Nephron (organoid): Measurements from ENCODE around the gene ZNF235.

Experiments used
- H3K27ac Mint-ChIP-seq, 3 experiments: 2 replicates each; pipeline ENCODE4 v1.8.0; 2020; ENCODE audit warnings: mixed read lengths in 3 of 3, mild to moderate bottlenecking in 2 of 3, moderate library complexity in 1 of 3
- H3K27me3 Mint-ChIP-seq: 2 replicates; pipeline ENCODE4 v1.8.0; 2021; ENCODE audit warnings: low read depth, mild to moderate bottlenecking, moderate library complexity, mixed read lengths
- H3K36me3 Mint-ChIP-seq: 2 replicates; pipeline ENCODE4 v1.8.0; 2020; ENCODE audit warnings: low read depth, mixed read lengths
- H3K4me1 Mint-ChIP-seq: 2 replicates; pipeline ENCODE4 v1.8.0; 2020; ENCODE audit warnings: mixed read lengths
- H3K4me3 Mint-ChIP-seq, 3 experiments: 2 replicates each; pipeline ENCODE4 v1.8.0; 2020; ENCODE audit warnings: mild to moderate bottlenecking in 3 of 3, mixed read lengths in 3 of 3, moderate library complexity in 2 of 3
- H3K9me3 Mint-ChIP-seq: 2 replicates; pipeline ENCODE4 v1.8.0; 2020; ENCODE audit warnings: mixed read lengths
- TF ChIP-seq, protein P1 (sequence below), 3 experiments: fragments of 200-600 bp; sonication (generic); IDR thresholded peaks; one replicate each; pipeline ENCODE4 v1.5.0; 2021; ENCODE audit warnings: antibody characterized with exemption in 3 of 3; ENCODE audit not compliant: unreplicated experiment in 3 of 3

ZNF235 gene

DNA sequence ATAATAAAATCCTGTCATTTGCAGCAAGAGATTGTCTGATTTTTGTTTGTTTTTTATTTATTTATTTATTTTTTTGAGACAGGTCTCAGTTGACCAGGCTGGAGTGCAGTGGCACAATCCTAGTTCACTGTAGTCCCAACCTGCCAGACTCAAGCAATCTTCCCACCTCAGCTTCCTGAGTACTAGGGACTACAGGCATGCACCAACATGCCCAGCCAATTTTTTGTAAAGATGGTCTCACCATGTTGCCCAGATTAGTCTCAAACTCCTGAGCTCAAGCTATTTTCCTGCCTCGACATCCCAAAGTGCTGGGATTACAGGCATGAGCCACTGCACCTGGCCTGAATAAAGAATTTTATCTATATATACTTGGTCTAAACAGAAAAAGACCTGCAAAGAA is 27.5 kb downstream of the ZNF235 start:
- TF ChIP-seq, protein P1, sequence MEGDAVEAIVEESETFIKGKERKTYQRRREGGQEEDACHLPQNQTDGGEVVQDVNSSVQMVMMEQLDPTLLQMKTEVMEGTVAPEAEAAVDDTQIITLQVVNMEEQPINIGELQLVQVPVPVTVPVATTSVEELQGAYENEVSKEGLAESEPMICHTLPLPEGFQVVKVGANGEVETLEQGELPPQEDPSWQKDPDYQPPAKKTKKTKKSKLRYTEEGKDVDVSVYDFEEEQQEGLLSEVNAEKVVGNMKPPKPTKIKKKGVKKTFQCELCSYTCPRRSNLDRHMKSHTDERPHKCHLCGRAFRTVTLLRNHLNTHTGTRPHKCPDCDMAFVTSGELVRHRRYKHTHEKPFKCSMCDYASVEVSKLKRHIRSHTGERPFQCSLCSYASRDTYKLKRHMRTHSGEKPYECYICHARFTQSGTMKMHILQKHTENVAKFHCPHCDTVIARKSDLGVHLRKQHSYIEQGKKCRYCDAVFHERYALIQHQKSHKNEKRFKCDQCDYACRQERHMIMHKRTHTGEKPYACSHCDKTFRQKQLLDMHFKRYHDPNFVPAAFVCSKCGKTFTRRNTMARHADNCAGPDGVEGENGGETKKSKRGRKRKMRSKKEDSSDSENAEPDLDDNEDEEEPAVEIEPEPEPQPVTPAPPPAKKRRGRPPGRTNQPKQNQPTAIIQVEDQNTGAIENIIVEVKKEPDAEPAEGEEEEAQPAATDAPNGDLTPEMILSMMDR (IDR thresholded peaks at IDR 0.05; ENCODE audit: unreplicated experiment in 3 of 3), result no peak
- Mint-ChIP-seq H3K27me3 (no peaks in the 10 kb centered on the region), H3K9me3 (peaks cover 61% of the 10 kb centered on the region), H3K4me3 (no peak overlapping the region), H3K27ac (no peak overlapping the region), H3K36me3 (peaks cover 79% of the 10 kb centered on the region), H3K4me1 (no peaks in the 10 kb centered on the region)

DNA sequence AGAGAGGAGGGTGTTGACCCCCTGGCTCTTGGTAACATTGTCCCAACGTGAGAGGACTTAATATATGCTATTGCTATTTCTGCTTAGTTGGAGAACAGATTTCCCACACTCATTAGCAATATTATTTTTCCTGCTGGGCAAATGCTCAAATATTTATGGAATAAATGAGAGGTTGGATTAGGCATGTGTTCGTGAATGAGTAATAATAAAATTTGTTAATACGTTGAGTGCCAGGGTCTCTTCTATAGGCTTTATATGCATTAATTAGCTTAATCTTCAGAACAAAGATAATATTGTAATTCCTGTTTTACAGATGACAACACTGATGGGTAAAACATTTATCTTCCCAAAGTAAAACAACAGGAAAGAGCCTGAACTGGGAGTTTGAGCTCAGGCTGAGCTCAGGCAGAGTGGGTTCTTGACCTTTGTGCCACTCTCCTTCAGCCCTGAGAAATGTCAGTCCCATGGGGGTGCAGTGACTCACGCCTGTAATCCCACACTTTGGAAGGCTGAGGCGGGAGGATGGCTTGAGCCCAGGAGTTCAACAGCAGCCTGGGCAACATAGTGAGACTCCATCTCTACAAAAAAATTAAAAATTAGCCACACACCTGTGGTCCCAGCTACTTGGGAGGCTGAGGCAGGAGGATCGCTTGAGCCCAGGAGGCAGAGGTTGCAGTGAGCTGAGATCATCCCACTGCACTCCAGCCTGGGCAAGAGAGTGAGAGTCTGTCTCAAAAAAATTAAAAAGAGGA is 44.0 kb downstream of the ZNF235 start:
- Mint-ChIP-seq H3K27me3 (peaks cover 5% of the 10 kb centered on the region), H3K36me3 (peaks cover 49% of the 10 kb centered on the region), H3K27ac (peak overlapping the region in 2 of 3 experiments; percentile 1 to 71), H3K4me1 (peaks cover 5% of the 10 kb centered on the region), H3K4me3 (peak overlapping the region; percentile 85 to 91 (median 87)), H3K9me3 (peaks cover 33% of the 10 kb centered on the region)
- TF ChIP-seq, protein P1 (IDR thresholded peaks at IDR 0.05; ENCODE audit: unreplicated experiment in 3 of 3), result no peak

DNA sequence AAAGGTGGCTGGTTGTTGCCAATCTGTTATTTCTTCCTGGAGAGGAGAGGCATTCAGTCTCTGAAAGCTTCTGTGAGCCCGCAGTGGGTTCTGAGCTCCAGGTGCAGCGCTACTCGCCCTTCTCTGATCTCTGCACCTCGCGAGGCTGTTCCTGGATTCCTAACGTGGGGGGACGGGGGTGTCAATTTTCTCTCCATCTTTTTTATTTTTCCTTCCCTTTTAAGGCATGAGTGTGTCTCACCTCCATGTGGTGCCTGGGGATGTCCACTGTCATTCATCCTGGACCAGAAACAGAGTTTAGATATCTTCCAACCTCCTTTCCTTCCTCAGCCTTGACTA is 44.5 kb downstream of the ZNF235 start:
- peaks cover 5% of the 10 kb centered on the region for H3K4me1 Mint-ChIP-seq
- H3K27me3 Mint-ChIP-seq, result peaks cover 5% of the 10 kb centered on the region
- H3K36me3 Mint-ChIP-seq, result peaks cover 49% of the 10 kb centered on the region
- H3K4me3 Mint-ChIP-seq, result peak overlapping the region; percentile 85 to 91 (median 87)
- TF ChIP-seq, protein P1 (IDR thresholded peaks at IDR 0.05; ENCODE audit: unreplicated experiment in 3 of 3), result no peak
- H3K27ac Mint-ChIP-seq, result peak overlapping the region; percentile 1 to 71 (median 58)
- peaks cover 39% of the 10 kb centered on the region for H3K9me3 Mint-ChIP-seq

DNA sequence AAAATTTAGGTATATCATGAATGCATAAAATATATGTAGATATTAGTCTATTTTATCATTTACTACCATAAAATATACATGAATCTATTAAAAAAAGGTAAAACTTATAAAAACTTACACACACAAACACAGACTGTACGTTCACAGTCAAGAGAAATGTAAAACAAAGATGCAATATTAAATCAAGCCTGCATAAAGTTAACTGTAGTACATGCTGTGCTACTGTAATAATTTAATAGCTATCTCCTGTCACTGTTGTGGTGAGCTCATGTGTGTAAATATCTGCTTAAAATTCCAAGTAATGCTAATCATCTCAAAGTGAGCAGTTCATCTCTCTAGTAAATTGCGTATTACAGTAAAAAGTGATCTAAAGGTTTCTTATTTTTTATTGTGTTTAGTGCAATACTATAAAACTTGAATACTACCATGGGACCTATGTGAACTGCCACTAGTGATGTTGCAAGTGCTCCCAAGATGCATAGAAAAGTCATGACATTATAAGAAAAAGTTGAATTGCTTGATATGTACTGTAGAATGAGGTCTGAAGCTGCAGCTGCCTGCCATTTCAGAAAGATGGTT is 45.9 kb downstream of the ZNF235 start:
- H3K36me3 Mint-ChIP-seq, result peaks cover 58% of the 10 kb centered on the region
- TF ChIP-seq, protein P1 (IDR thresholded peaks at IDR 0.05; ENCODE audit: unreplicated experiment in 3 of 3), result no peak
- peaks cover 5% of the 10 kb centered on the region for H3K4me1 Mint-ChIP-seq
- peaks cover 52% of the 10 kb centered on the region for H3K9me3 Mint-ChIP-seq
- no peak overlapping the region for H3K27ac Mint-ChIP-seq
- peak overlapping the region; percentile 85 to 91 (median 87) for H3K4me3 Mint-ChIP-seq
- H3K27me3 Mint-ChIP-seq, result peaks cover 5% of the 10 kb centered on the region

DNA sequence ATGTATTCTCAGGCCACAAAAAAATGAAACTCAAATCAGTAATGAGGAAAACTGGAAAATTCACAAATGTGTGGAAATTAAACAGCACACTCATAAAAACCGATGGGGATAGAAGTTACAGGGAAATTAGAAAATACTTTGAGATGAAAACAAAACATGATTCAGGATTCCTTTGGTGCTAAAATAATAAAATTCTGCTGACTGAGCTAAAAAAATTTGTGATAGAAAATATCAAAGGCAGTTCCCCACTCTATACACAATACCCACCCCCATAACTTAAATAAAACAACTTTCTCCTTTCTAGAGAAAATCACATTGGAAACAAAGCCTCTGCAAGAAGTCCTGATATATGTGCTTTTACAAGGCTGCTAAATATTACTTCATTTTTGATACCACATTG is 46.7 kb downstream of the ZNF235 start:
- Mint-ChIP-seq H3K4me1 (peaks cover 5% of the 10 kb centered on the region), H3K27ac (no peak overlapping the region), H3K4me3 (peak overlapping the region in 2 of 3 experiments; percentile 2 to 3), H3K9me3 (peaks cover 60% of the 10 kb centered on the region), H3K36me3 (peaks cover 66% of the 10 kb centered on the region), H3K27me3 (peaks cover 5% of the 10 kb centered on the region)
- TF ChIP-seq, protein P1 (IDR thresholded peaks at IDR 0.05; ENCODE audit: unreplicated experiment in 3 of 3), result no peak
